SU-DHL-6 (cell line): ENCODE data around the gene CUX1.
"Not testable (repeated sequence)": the region's sequence is repeated elsewhere in the genome, so short reads cannot be mapped to it uniquely, and the experiment has no call there.

ENCODE experiments used
- H2AFZ ChIP-seq: fragments of 200-600 bp; sonication (generic); 2 replicates; pipeline ENCODE4 v1.6.1; 2014; ENCODE audit warnings: low read depth, mild to moderate bottlenecking, moderate library complexity, mixed read lengths, antibody characterized with exemption, low read length; ENCODE audit not compliant: severe bottlenecking
- H3F3A ChIP-seq: fragments of 200-600 bp; shearing (Covaris generic); 2 replicates; pipeline ENCODE4 v1.6.0; 2016; ENCODE audit warnings: antibody characterized with exemption, mild to moderate bottlenecking; ENCODE audit not compliant: insufficient read depth
- H3K27ac ChIP-seq: fragments of 200-600 bp; sonication (generic); 2 replicates; pipeline ENCODE4 v1.5.1; 2016; ENCODE audit warnings: low read depth, mild to moderate bottlenecking, low read length, moderate library complexity, mixed read lengths
- H3K27me3 ChIP-seq: fragments of 200-600 bp; sonication (generic), shearing (Covaris generic); 2 replicates; pipeline ENCODE4 v1.6.0; 2014; ENCODE audit warnings: mild to moderate bottlenecking, low read length
- H3K36me3 ChIP-seq: fragments of 200-600 bp; sonication (generic); 2 replicates; pipeline ENCODE4 v1.6.1; 2014; ENCODE audit warnings: mild to moderate bottlenecking, low read length, mixed read lengths
- H3K4me2 ChIP-seq: fragments of 300-600, 200-600 bp; shearing (Covaris generic), sonication (generic); 2 replicates; pipeline ENCODE4 v1.6.0; 2014; ENCODE audit warnings: low read length, low read depth, mild to moderate bottlenecking; ENCODE audit not compliant: poor library complexity, severe bottlenecking
- H3K4me3 ChIP-seq: fragments of 200-600 bp; sonication (generic); 2 replicates; pipeline ENCODE4 v1.5.1; 2014; ENCODE audit warnings: antibody characterized with exemption, low read length, mild to moderate bottlenecking, mixed read lengths; ENCODE audit not compliant: insufficient read depth, poor library complexity, severe bottlenecking
- H3K79me2 ChIP-seq: fragments of 200-600 bp; sonication (generic); 2 replicates; pipeline ENCODE4 v1.6.1; 2014; ENCODE audit warnings: mild to moderate bottlenecking, low read length, moderate library complexity; ENCODE audit not compliant: insufficient read depth
- H3K9ac ChIP-seq: fragments of 200-600 bp; sonication (generic); 2 replicates; pipeline ENCODE4 v1.7.0; 2014; ENCODE audit warnings: mild to moderate bottlenecking, low read length
- H3K9me2 ChIP-seq: fragments of 200-600 bp; sonication (generic); replicated peaks from 2 replicates; pipeline ENCODE4 v1.6.1; 2014; ENCODE audit warnings: low read length; ENCODE audit not compliant: insufficient read depth
- H3K9me3 ChIP-seq: fragments of 200-600 bp; sonication (generic); 2 replicates; pipeline ENCODE4 v1.6.1; 2014; ENCODE audit warnings: low read length, mixed read lengths; ENCODE audit not compliant: insufficient read depth
- H4K20me1 ChIP-seq: fragments of 200-600 bp; sonication (generic); 2 replicates; pipeline ENCODE4 v1.6.1; 2014; ENCODE audit warnings: low read depth, mild to moderate bottlenecking, antibody characterized with exemption, low read length, moderate library complexity, mixed read lengths
- EZH2phosphoT487 ChIP-seq: fragments of 200-600 bp; sonication (generic), shearing (Covaris generic); conservative IDR thresholded peaks from 2 replicates; pipeline ENCODE4 v1.6.1; 2018; ENCODE audit warnings: mild to moderate bottlenecking, antibody characterized with exemption, low read length, moderate library complexity, mixed read lengths
- TF ChIP-seq, protein P1 (sequence below): fragments of 200-600 bp; sonication (generic); IDR thresholded peaks from one replicate; pipeline ENCODE4 v1.5.1; 2017; ENCODE audit warnings: antibody characterized with exemption, mild to moderate bottlenecking, low read length, moderate library complexity; ENCODE audit not compliant: insufficient read depth, poor library complexity, severe bottlenecking

CUX1 gene

GRCh38 chr7:102296179-102296438 lies 478.7 kb downstream of the CUX1 start:
- peaks cover 9% of the 10 kb centered on the region; the same call in 1 of the 2 replicates for H4K20me1 ChIP-seq
- no peak overlapping the region for H3K4me2 ChIP-seq
- peaks cover 91% of the 10 kb centered on the region for H3K79me2 ChIP-seq
- no peaks in the 10 kb centered on the region for H3K9me2 ChIP-seq
- H3K27me3 ChIP-seq, result no peaks in the 10 kb centered on the region
- H3K9me3 ChIP-seq, result no peaks in the 10 kb centered on the region
- H3K4me3 ChIP-seq, result no peak overlapping the region
- no peak overlapping the region for H3K9ac ChIP-seq
- peaks cover 71% of the 10 kb centered on the region for H3F3A ChIP-seq
- no peak overlapping the region for H2AFZ ChIP-seq
- H3K27ac ChIP-seq, result peak overlapping the region; percentile 93
- TF ChIP-seq EZH2phosphoT487, result no peak
- no peaks in the 10 kb centered on the region for H3K36me3 ChIP-seq

GRCh38 chr7:102296514-102296913 lies 479.1 kb downstream of the CUX1 start:
- H2AFZ ChIP-seq, result no peak overlapping the region
- no peak overlapping the region for H3K4me2 ChIP-seq
- H3K4me3 ChIP-seq, result no peak overlapping the region
- no peaks in the 10 kb centered on the region for H3K9me3 ChIP-seq
- TF ChIP-seq, protein P1, sequence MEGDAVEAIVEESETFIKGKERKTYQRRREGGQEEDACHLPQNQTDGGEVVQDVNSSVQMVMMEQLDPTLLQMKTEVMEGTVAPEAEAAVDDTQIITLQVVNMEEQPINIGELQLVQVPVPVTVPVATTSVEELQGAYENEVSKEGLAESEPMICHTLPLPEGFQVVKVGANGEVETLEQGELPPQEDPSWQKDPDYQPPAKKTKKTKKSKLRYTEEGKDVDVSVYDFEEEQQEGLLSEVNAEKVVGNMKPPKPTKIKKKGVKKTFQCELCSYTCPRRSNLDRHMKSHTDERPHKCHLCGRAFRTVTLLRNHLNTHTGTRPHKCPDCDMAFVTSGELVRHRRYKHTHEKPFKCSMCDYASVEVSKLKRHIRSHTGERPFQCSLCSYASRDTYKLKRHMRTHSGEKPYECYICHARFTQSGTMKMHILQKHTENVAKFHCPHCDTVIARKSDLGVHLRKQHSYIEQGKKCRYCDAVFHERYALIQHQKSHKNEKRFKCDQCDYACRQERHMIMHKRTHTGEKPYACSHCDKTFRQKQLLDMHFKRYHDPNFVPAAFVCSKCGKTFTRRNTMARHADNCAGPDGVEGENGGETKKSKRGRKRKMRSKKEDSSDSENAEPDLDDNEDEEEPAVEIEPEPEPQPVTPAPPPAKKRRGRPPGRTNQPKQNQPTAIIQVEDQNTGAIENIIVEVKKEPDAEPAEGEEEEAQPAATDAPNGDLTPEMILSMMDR, result no peak
- no peak for TF ChIP-seq EZH2phosphoT487
- no peak overlapping the region for H3K9ac ChIP-seq
- H4K20me1 ChIP-seq, result peaks cover 9% of the 10 kb centered on the region; the same call in 1 of the 2 replicates
- H3F3A ChIP-seq, result peaks cover 67% of the 10 kb centered on the region
- peak overlapping the region; percentile 93; the same call in 1 of the 2 replicates for H3K27ac ChIP-seq
- no peaks in the 10 kb centered on the region for H3K9me2 ChIP-seq
- no peaks in the 10 kb centered on the region for H3K27me3 ChIP-seq
- no peaks in the 10 kb centered on the region for H3K36me3 ChIP-seq
- H3K79me2 ChIP-seq, result peaks cover 91% of the 10 kb centered on the region

GRCh38 chr7:102297487-102298218 lies 480.2 kb downstream of the CUX1 start:
- Histone ChIP-seq H3K9me2 (no peaks in the 10 kb centered on the region), H3K79me2 (peaks cover 91% of the 10 kb centered on the region), H4K20me1 (peaks cover 9% of the 10 kb centered on the region; the same call in 1 of the 2 replicates), H3K27ac (peak overlapping the region; percentile 66), H3K9ac (no peak overlapping the region), H2AFZ (no peak overlapping the region), H3K27me3 (no peaks in the 10 kb centered on the region), H3K4me2 (no peak overlapping the region), H3K36me3 (no peaks in the 10 kb centered on the region; the same call in 1 of the 2 replicates), H3F3A (peaks cover 68% of the 10 kb centered on the region), H3K4me3 (no peak overlapping the region), H3K9me3 (no peaks in the 10 kb centered on the region)
- no peak for TF ChIP-seq EZH2phosphoT487
- TF ChIP-seq, protein P1, result no peak

DNA sequence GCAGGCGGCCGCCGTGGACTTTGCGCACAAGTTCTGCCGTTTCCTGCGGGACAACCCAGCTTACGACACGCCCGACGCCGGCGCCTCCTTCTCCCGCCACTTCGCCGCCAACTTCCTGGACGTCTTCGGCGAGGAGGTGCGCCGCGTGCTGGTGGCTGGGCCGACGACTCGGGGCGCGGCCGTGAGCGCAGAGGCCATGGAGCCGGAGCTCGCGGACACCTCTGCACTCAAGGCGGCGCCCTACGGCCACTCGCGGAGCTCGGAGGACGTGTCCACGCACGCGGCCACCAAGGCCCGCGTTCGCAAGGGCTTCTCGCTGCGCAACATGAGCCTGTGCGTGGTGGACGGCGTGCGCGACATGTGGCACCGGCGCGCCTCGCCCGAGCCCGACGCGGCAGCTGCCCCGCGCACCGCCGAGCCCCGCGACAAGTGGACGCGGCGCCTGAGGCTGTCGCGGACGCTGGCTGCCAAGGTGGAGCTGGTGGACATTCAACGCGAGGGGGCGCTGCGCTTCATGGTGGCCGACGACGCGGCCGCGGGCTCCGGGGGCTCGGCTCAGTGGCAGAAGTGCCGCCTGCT lies 483.3 kb downstream of the CUX1 start:
- TF ChIP-seq EZH2phosphoT487, result no peak
- TF ChIP-seq, protein P1, result no peak
- Histone ChIP-seq H3K9ac (no peak overlapping the region), H4K20me1 (peaks cover 9% of the 10 kb centered on the region; the same call in 1 of the 2 replicates), H3F3A (peaks cover 78% of the 10 kb centered on the region), H3K9me2 (no peaks in the 10 kb centered on the region), H3K79me2 (peaks cover 74% of the 10 kb centered on the region), H3K27me3 (no peaks in the 10 kb centered on the region), H3K36me3 (peaks cover 5% of the 10 kb centered on the region; the same call in 1 of the 2 replicates), H3K4me3 (no peak overlapping the region), H3K4me2 (peak overlapping the region; percentile 63), H3K9me3 (no peaks in the 10 kb centered on the region), H2AFZ (no peak overlapping the region), H3K27ac (0 out of 2 replicates have a peak overlapping the region, but pooled peaks have one; percentile 96)

DNA sequence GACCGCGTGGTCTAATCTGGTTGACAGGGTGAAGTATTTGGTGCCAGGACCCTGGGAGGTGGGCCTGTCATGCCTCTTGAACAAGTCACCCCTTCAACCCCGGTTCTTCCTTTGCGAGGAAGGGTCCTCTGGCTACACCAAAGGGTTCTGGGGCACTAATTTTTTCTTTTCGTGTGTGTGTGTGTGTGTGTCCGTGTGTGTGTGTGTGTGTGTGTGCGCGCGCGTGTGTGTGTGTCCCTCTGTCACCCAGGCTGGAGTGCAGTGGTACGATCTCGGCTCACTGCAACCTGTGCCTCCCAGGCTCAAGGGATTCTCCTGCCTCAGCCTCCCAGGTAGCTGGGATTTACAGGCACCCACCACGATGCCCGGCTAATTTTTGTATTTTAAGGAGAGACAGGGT lies 483.9 kb downstream of the CUX1 start:
- H3K4me3 ChIP-seq, H3K36me3 ChIP-seq, H3K27me3 ChIP-seq, H3K9me3 ChIP-seq, H3K9me2 ChIP-seq, H2AFZ ChIP-seq, H4K20me1 ChIP-seq: not testable (repeated sequence)
- Histone ChIP-seq H3K4me2 (peak overlapping the region; percentile 63), H3K27ac (peak overlapping the region; percentile 96), H3F3A (peaks cover 79% of the 10 kb centered on the region), H3K79me2 (peaks cover 67% of the 10 kb centered on the region), H3K9ac (0 out of 2 replicates have a peak overlapping the region, but pooled peaks have one; percentile 19)
